NK-92 treated with Interleukin-12 subunit alpha and Interleukin-12 subunit beta, amount 100 ng/mL, for 24 hours (cell line): Measurements from ENCODE around the gene LCTL.
"Not testable (repeated sequence)": the region's sequence is repeated elsewhere in the genome, so short reads cannot be mapped to it uniquely, and the experiment has no call there.

Source experiments
- DNase-seq: peaks from one replicate; lab custom pipeline; 2025; lab: John Stamatoyannopoulos, UW

The LCTL gene

DNA sequence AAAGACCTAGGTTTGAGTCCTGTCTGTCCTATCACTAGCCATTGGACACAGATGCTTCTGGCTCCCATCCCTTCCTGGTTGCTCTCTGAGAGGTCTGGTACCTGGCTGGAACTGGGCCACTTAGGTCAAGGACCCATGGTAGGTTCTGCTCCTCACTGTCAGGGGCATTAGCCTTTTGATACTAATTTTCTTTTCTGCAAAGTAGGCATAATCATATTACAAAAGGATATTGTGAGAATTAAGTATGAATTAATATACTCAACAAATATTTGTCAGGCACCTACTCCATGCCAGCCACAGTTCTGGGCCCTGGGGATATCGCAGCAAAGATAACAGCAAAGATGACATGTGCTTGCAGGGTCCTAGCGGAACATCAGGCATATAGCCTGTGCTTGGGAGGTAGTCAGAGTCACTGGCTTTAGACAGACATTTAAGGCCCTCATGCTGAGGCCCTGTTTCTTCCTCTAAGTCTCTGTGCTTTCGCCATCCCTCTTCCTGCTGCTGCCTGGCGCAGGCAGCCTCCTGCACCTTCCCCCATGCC, 25.6 kb upstream of the LCTL start:
- no peak for DNase-seq

DNA sequence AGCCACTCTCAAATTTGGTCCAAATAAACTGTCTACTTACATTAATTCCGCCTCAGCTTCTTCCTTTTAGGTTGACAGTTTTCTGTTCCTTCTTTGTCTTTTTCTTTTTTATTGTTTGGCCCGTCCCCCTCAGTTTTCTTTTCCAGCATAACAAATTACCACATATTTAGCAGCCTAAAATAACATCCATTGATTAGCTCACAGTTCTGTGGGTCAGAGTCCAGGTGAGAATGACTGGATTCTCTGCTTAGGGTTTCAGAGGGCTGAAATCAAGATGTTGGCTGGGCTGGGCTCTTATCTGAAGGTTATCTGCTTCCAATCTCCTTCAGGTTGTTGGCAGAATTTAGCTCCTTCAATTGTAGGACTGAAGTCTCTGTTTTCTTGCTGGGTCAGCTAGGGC, 24.6 kb upstream of the LCTL start:
- DNase-seq: no peak

DNA sequence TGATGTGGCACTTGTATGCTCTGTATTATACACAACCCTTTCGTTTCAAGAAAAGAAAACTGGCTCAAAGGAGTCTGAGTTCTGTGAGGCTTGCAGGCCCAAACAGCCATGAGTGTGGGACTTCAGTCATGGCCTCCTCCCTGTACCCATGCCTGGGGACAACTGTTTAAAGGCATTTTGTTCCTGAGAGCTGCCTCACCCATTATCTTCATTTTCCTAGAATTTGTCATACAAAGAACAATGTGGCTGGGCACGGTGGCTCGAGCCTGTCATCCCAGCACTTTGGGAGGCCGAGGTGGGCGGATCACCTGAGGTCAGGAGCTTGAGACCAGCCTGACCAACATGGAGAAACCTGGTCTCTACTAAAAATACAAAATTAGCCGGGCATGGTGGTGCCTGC, 23.6 kb upstream of the LCTL start:
- not testable (repeated sequence) for DNase-seq

- no peak for DNase-seq
Measured at GRCh38 chr15:66588971-66589370, 23.2 kb upstream of the LCTL start.

- no peak for DNase-seq
Measured at GRCh38 chr15:66588537-66588936, 22.7 kb upstream of the LCTL start.

DNA sequence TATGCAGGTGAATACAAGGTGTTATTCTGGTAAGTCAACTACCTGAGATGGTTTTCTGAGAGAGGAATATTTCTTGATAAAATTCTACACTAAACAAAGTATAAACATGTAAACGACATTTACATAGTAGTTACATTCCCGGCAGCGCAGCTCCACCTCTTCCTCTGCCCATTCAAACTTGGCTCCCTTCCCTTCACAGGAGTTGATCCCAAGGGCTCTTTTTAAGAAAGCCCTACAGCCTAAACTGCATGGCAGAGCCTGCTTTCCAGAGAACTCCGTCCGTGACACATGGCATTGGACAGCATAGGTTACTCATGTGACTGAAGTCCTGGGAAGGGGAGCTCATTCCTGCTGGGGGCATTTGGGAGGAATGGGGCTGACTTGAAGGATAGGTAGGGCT, 22.0 kb upstream of the LCTL start:
- no peak for DNase-seq

DNA sequence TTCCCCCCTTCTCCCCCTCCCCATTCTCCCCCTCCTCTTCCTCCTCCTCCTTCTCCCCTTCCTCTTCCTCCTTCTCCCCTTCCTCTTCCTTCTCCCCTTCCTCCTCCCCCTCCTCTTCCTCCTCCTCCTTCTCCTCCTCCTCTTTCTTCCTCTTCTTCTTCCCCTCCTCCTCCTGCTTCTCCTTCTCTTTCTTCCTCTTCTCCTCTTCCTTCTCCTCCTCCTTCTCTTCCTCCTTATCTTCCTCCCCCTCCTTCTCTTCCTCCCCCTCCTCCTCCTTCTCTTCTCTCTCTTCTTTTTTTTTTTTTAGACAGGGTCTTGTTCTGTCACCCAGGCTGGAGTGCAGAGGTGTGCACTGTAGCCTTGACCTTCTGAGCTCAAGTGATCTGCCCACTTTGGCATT, 21.2 kb upstream of the LCTL start:
- no peak for DNase-seq

- no peak for DNase-seq
Measured at GRCh38 chr15:66586155-66586976, 20.6 kb upstream of the LCTL start.

DNA sequence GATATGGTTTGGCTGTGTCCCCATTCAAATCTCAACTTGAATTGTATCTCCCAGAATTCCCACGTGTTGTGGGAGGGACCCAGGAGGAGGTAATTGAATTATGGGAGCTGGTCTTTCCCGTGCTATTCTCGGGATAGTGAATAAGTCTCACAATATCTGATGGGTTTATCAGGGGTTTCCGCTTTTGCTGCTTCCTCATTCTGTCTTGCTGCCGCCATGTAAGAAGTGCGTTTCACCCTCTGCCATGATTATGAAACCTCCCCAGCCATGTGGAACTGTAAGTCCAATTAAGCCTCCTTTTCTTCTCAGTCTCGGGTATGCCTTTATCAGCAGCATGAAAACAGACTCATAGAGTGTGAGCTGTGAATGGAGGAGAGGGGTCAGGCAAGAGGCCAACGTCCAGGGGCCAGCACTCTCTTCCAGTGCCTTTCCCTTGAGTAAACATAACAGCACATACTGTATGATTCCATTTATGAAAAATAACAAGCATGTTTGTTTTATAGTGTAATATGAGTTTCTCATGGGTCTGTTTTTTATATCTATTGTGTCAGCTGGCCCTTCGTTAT, 16.3 kb upstream of the LCTL start:
- DNase-seq: no peak

DNA sequence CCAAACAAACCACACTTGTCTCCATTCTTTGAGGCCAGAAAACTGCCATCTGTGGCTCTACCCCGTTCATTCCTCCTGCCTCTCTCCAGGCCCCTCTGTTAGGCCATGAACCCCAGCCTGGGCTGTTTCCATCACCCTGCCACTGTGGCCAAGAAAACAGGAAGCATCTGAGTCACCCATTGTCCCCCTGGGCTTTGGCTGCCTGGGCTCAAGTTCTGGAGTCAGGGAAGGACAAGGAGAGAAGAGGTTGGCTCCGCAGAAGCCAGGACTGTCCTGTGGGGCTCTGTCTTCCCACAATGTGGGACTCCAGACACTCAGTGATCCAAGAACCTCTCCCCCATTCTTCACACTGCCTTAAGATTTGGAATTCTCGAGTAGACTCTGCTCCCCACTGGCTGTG, 14.8 kb upstream of the LCTL start:
- no peak for DNase-seq

- DNase-seq: peak; percentile 9
Measured at GRCh38 chr15:66578286-66578875, 12.6 kb upstream of the LCTL start.

DNA sequence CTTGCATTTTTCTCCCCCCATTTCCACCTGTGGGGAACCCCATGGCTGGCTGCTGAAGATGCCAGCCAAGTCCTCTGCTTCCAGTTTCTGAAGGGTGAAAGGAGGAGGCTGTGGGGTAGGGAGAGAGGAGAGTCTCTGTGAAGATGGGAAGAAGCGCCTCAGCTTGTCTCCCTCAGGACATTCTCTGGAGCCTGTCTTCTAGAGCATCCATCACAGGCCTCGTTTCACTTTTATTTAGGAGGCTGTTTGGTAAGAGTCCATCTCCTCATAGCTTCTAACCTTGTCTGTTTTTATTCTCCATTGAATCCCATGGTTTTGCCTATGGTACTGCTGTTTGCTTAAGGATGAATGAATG, 8.8 kb upstream of the LCTL start:
- no peak for DNase-seq

DNA sequence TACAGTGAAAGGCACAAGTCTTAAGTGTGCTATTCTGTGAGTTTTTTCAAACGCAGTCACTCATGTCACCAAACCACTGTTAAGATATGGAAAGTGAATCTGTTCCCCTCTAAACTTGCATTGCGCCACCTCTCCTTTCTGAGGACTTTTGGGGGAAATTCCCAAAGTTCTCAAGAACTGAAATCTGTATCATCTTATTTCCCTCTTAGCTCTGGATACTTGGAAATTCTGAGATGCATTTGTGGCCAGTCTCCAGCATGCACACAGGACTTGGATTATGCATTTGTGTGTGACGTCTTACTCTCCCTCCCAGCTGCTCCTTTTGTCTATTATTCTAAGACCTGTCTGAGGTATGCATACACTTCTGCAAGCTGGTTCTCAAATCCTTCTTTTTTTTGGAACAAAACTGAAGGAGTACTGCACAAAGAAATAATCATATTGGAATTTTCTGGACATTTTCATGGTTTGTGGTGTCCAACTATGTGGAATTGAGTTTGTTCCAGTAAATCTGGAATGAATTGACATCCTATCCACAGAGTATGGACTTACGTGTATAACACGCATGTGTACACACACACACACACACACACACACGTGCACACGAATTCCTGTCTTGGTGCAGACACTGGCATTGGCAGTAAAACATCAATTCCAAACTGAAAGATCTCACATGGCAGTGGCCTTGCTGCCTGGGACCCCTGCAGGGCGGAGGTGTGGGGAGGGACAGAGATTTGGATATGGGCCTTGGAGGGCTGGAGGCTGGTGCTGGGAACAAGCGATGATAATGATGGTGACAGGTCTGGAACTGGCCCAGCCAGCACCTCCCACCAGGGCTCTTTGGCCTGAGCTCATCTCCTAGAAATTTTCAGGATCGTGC, 8.2 kb upstream of the LCTL start:
- no peak for DNase-seq

DNA sequence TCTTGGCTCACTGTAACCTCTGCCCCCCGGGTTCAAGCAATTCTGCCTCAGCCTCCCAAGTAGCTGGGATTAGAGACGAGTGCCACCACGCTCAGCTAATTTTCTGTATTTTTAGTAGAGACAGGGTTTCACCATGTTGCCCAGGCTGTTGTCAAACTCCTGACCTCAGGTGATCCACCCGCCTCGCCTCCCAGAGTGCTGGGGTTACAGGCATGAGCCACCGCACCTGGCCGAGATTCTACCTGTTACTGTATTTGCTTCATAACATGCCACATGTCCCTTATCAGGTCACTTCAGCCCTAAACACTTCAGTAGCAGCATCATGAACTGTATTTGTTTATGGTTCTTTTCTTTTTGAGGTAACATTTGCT, 7.5 kb upstream of the LCTL start:
- no peak for DNase-seq

GRCh38 chr15:66572146-66572545, 6.3 kb upstream of the LCTL start:
- DNase-seq: no peak

GRCh38 chr15:66570842-66571478, 5.2 kb upstream of the LCTL start:
- no peak for DNase-seq

- DNase-seq: no peak
Measured at GRCh38 chr15:66570327-66570726, 4.5 kb upstream of the LCTL start.

GRCh38 chr15:66569461-66570137, 3.8 kb upstream of the LCTL start:
- no peak for DNase-seq

- DNase-seq: no peak
Measured at GRCh38 chr15:66567897-66568296, 2.1 kb upstream of the LCTL start.

- DNase-seq: peak; percentile 20
Measured at GRCh38 chr15:66566963-66567531, 1.2 kb upstream of the LCTL start.

- no peak for DNase-seq
Measured at GRCh38 chr15:66565141-66565641, 607 bp downstream of the LCTL start.
